Neural cell (in vitro differentiated cells): ENCODE results near the gene MINK1. TPM values are rescaled to one million over a fixed set of nuclear protein-coding genes. Genes with fewer than 3 reads are reported as not detected.
A peak's percentile ranks its signal among the peaks of the same experiment; 100 is the strongest.

ENCODE experiments used
- H2AFZ ChIP-seq: fragments of 200-600, 300-800 bp; sonication (generic), shearing (Covaris generic); 2 replicates; pipeline ENCODE4 v1.6.0; 2014; ENCODE audit warnings: low read depth, mild to moderate bottlenecking, antibody characterized with exemption, low read length, moderate library complexity
- H3F3A ChIP-seq: fragments of 200-600 bp; shearing (Covaris generic); 2 replicates; pipeline ENCODE4 v1.6.1; 2016; ENCODE audit warnings: mild to moderate bottlenecking, moderate library complexity, mixed read lengths, antibody characterized with exemption, low read length; ENCODE audit not compliant: insufficient read depth, poor library complexity, severe bottlenecking
- H3K27ac ChIP-seq: fragments of 200-600, 300-800 bp; sonication (generic), shearing (Covaris generic); 2 replicates; pipeline ENCODE4 v1.5.1; 2014; ENCODE audit warnings: mild to moderate bottlenecking, low read length, moderate library complexity
- H3K27me3 ChIP-seq: fragments of 300-800, 200-600 bp; sonication (generic), shearing (Covaris generic); 2 replicates; pipeline ENCODE4 v1.6.0; 2014; ENCODE audit warnings: mild to moderate bottlenecking, low read depth, low read length, moderate library complexity; ENCODE audit not compliant: insufficient read depth
- H3K36me3 ChIP-seq: fragments of 300-800, 200-600 bp; sonication (generic), shearing (Covaris generic); 2 replicates; pipeline ENCODE4 v1.5.1; 2014; ENCODE audit warnings: mild to moderate bottlenecking, antibody characterized with exemption, low read length, moderate library complexity; ENCODE audit not compliant: insufficient read depth
- H3K4me2 ChIP-seq: fragments of 300-800, 200-600 bp; sonication (generic), shearing (Covaris generic); 2 replicates; pipeline ENCODE4 v1.6.0; 2014; ENCODE audit warnings: mild to moderate bottlenecking, low read length
- H3K4me3 ChIP-seq: fragments of 300-800, 200-600 bp; sonication (generic), shearing (Covaris generic); 2 replicates; pipeline ENCODE4 v1.5.1; 2014; ENCODE audit warnings: mild to moderate bottlenecking, low read length, moderate library complexity
- H3K79me2 ChIP-seq: fragments of 200-600 bp; shearing (Covaris generic); replicated peaks from 2 replicates; pipeline ENCODE4 v1.6.0; 2014; ENCODE audit warnings: mild to moderate bottlenecking, low read length, moderate library complexity; ENCODE audit not compliant: insufficient read depth
- H3K9ac ChIP-seq: fragments of 300-800, 200-600 bp; sonication (generic), shearing (Covaris generic); 2 replicates; pipeline ENCODE4 v1.6.1; 2016; ENCODE audit warnings: mild to moderate bottlenecking, low read length, mixed read lengths
- H3K9me2 ChIP-seq: fragments of 200-600 bp; shearing (Covaris generic); 2 replicates; pipeline ENCODE4 v1.6.1; 2016; ENCODE audit warnings: mild to moderate bottlenecking, low read length, mixed read lengths; ENCODE audit not compliant: insufficient read depth
- H3K9me3 ChIP-seq: fragments of 200-600, 300-800 bp; sonication (generic), shearing (Covaris generic); 2 replicates; pipeline ENCODE4 v1.6.1; 2016; ENCODE audit warnings: mild to moderate bottlenecking, mixed run types, low read length, moderate library complexity, mixed read lengths
- H4K20me1 ChIP-seq: fragments of 200-600 bp; shearing (Covaris generic); 2 replicates; pipeline ENCODE4 v1.6.1; 2016; ENCODE audit warnings: mild to moderate bottlenecking, mixed run types; ENCODE audit not compliant: insufficient read depth
- CTCF ChIP-seq: fragments of 450-650 bp; IDR thresholded peaks from 2 replicates; pipeline ENCODE4 v1.5.1; 2014; ENCODE audit warnings: antibody characterized with exemption, mild to moderate bottlenecking, moderate library complexity; ENCODE audit not compliant: poor library complexity, severe bottlenecking
- EP300 ChIP-seq: fragments of 450-650 bp; conservative IDR thresholded peaks from 2 replicates; pipeline ENCODE4 v1.6.1; 2014; ENCODE audit warnings: antibody characterized with exemption, mild to moderate bottlenecking, moderate library complexity; ENCODE audit not compliant: poor library complexity, severe bottlenecking
- EZH2 ChIP-seq: fragments of 200-600, 300-800 bp; shearing (Covaris generic), sonication (generic); IDR thresholded peaks from 2 replicates; pipeline ENCODE4 v1.6.1; 2014; ENCODE audit warnings: antibody characterized with exemption, low read length, borderline replicate concordance, mild to moderate bottlenecking; ENCODE audit not compliant: insufficient read depth, poor library complexity, severe bottlenecking
- MXI1 ChIP-seq: fragments of 450-650 bp; conservative IDR thresholded peaks from 2 replicates; pipeline ENCODE4 v1.6.1; 2014; ENCODE audit warnings: antibody characterized with exemption, mild to moderate bottlenecking; ENCODE audit not compliant: poor library complexity, severe bottlenecking
- POLR2AphosphoS5 ChIP-seq: IDR thresholded peaks from 2 replicates; pipeline ENCODE4 v1.6.1; 2012
- RAD21 ChIP-seq: fragments of 450-650 bp; conservative IDR thresholded peaks from 2 replicates; pipeline ENCODE4 v1.6.1; 2014; ENCODE audit warnings: antibody characterized with exemption, mild to moderate bottlenecking, moderate library complexity
- REST ChIP-seq: IDR thresholded peaks from 2 replicates; pipeline ENCODE4 v1.6.1; 2012; ENCODE audit warnings: borderline replicate concordance
- SMC3 ChIP-seq: fragments of 450-650 bp; conservative IDR thresholded peaks from 2 replicates; pipeline ENCODE4 v1.6.1; 2014; ENCODE audit warnings: antibody characterized with exemption, mild to moderate bottlenecking, moderate library complexity; ENCODE audit not compliant: poor library complexity
- TAF1 ChIP-seq: IDR thresholded peaks from 2 replicates; pipeline ENCODE4 v1.6.1; 2012; ENCODE audit warnings: low read depth
- polyA plus RNA-seq: library from polyadenylated mRNA; depleted of rRNA; stranded (reverse); fragments of >200 nt; gene quantifications from 2 replicates; pipeline ENCODE4 v1.2.3, GENCODE V29; 2014

MINK1 gene
- polyA plus RNA-seq, 1 donor from 2014 or later, result 38.1 TPM

- H3K27ac ChIP-seq, result no peak overlapping the region
Observed at GRCh38 chr17:4807605-4808377, 25.3 kb upstream of the MINK1 start.

GRCh38 chr17:4808378-4808767, 24.8 kb upstream of the MINK1 start:
- no peak overlapping the region for H3K4me3 ChIP-seq
- H3K4me2 ChIP-seq, result no peak overlapping the region
- no peaks in the 10 kb centered on the region for H3K79me2 ChIP-seq
- H3K36me3 ChIP-seq, result no peaks in the 10 kb centered on the region
- no peaks in the 10 kb centered on the region for H3F3A ChIP-seq
- H4K20me1 ChIP-seq, result no peaks in the 10 kb centered on the region
- no peaks in the 10 kb centered on the region for H3K9me2 ChIP-seq
- H2AFZ ChIP-seq, result no peak overlapping the region
- peaks cover 11% of the 10 kb centered on the region for H3K27me3 ChIP-seq
- no peak overlapping the region for H3K27ac ChIP-seq
- H3K9ac ChIP-seq, result no peak overlapping the region
- H3K9me3 ChIP-seq, result no peaks in the 10 kb centered on the region
- no peak for TF ChIP-seq SMC3
- no peak for TF ChIP-seq CTCF
- TF ChIP-seq EP300, result no peak
- no peak for TF ChIP-seq POLR2AphosphoS5
- TF ChIP-seq RAD21, result no peak
- TF ChIP-seq TAF1, result no peak

More at GRCh38 chr17:4807605-4808377, 25.3 kb upstream of the MINK1 start:
- TF ChIP-seq TAF1, result no peak
- no peak for TF ChIP-seq SMC3
- no peak for TF ChIP-seq RAD21
- no peak for TF ChIP-seq CTCF
- TF ChIP-seq MXI1, result no peak
- no peak for TF ChIP-seq EP300
- no peak for TF ChIP-seq EZH2
- no peak for TF ChIP-seq REST
- no peak for TF ChIP-seq POLR2AphosphoS5
- Histone ChIP-seq H3K36me3 (no peaks in the 10 kb centered on the region), H3K9ac (no peak overlapping the region), H3K79me2 (no peaks in the 10 kb centered on the region), H3K27me3 (peaks cover 11% of the 10 kb centered on the region), H3K9me3 (no peaks in the 10 kb centered on the region), H3F3A (no peaks in the 10 kb centered on the region), H2AFZ (no peak overlapping the region), H3K4me2 (no peak overlapping the region), H3K4me3 (peak overlapping the region; percentile 62), H4K20me1 (no peaks in the 10 kb centered on the region), H3K9me2 (no peaks in the 10 kb centered on the region)
